HG03460 (cell line): ENCODE results near the gene NEU4.
"Not testable (repeated sequence)": the region's sequence is repeated elsewhere in the genome, so short reads cannot be mapped to it uniquely, and the experiment has no call there.

Experiments
- ATAC-seq: cut with Tn5 transposase; IDR thresholded peaks from one replicate; pipeline ENCODE4 v1.9.1; 2021; ENCODE audit not compliant: unreplicated experiment

The NEU4 gene, protein sequence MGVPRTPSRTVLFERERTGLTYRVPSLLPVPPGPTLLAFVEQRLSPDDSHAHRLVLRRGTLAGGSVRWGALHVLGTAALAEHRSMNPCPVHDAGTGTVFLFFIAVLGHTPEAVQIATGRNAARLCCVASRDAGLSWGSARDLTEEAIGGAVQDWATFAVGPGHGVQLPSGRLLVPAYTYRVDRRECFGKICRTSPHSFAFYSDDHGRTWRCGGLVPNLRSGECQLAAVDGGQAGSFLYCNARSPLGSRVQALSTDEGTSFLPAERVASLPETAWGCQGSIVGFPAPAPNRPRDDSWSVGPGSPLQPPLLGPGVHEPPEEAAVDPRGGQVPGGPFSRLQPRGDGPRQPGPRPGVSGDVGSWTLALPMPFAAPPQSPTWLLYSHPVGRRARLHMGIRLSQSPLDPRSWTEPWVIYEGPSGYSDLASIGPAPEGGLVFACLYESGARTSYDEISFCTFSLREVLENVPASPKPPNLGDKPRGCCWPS

GRCh38 chr2:241808721-241809382 is at the start of gene NEU4:
NEU4 (plus strand) TSS chr2:241809193; CDS start chr2:241814485, 5,292 bp downstream.
- no peak for ATAC-seq

DNA sequence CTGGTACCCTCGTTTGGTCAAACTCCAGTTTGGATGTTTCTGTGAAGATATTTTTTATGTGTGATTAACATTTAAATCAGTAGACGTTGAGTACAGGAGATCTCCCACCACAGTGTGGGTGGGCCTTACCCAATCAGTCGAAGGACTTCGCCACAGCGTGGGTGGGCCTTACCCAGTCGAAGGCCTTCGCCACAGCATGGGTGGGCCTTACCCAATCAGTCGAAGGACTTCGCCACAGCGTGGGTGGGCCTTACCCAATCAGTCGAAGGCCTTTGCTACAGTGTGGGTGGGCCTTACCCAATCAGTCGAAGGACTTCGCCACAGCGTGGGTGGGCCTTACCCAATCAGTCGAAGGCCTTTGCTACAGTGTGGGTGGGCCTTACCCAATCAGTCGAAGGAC is 49.1 kb upstream of the NEU4 start:
- ATAC-seq: not testable (repeated sequence)

DNA sequence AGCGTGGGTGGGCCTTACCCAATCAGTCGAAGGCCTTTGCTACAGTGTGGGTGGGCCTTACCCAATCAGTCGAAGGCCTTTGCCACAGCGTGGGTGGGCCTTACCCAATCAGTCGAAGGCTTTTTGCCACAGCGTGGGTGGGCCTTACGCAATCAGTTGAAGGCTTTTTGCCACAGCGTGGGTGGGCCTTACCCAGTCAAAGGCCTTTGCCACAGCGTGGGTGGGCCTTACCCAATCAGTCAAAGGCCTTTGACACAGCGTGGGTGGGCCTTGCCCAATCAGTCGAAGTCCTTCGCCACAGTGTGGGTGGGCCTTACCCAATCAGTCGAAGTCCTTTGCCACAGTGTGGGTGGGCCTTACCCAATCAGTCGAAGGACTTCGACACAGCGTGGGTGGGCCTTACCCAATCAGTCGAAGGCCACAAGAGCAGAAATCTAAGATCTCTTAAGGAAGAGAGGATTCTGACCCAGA is 48.7 kb upstream of the NEU4 start:
- no peak for ATAC-seq

- no peak for ATAC-seq
Measured at GRCh38 chr2:241762321-241762932, 46.6 kb upstream of the NEU4 start.

DNA sequence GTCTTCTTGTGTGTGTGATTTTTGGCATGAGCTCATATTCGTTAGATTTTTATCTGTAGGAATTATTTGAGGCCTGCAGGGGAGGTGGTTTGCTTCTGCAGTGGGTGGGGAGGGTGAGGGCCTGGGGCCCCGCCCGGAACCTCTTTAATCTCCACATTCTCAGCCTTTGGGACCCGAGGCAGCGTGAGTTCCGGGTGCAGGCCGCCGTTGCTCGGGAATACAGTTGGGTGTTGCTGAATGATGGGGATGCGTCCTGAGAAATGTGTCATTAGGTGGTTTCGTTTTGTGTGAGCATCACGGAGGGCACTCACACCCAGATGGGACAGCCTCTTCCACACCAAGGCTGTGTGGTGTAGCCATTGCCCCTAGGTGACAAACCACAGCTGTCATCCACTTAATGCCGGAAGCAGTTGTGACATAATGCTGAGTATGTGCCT is 46.0 kb upstream of the NEU4 start:
- no peak for ATAC-seq

GRCh38 chr2:241763551-241764274 is 45.3 kb upstream of the NEU4 start:
- no peak for ATAC-seq

DNA sequence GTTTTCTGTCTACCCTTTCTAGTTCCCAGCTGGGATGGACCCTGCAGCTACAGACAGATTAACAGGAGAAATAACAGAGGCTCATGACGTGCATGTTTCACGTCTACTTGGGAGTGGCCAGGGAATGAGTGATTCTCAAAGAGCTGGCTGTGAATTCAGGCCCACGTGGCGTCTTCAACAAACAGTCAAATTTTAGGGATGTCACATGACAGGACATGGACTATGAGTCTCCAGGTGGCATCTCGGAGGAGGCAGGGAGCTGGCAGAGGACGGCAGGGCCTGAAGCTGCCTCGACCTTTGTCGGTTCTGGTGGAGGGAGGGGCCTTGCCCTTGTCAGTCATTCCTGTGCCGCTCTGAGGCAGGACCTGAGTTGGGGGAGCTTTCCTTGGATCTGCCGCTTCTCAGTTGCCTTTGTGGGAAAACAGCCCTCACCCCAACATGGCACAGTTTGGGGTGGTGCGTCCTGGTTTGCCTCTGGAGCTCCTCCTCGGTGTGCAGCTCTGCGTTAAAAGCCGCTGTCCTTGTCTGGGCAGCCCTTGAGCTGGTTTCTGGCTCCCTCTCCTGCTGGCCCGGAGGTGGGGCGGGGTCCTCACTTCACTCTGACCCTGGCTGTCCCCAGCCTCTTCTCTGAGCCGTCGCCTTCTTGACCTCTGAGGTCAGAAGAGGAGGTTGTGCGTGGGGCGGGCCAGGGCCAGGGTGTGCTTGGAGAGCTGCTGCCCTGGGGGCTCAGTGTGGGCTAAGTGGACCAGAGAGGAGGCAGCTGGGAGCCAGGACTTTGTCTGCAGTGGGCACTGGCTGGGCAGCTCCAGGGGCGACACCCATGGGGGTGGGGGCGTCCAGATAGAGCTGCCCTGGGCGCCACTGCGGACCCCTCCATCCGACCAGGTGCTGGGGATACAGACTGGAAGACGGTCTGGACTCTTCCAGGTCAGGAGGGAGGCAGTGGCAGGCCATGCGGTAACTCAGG is 44.4 kb upstream of the NEU4 start:
- ATAC-seq: no peak

DNA sequence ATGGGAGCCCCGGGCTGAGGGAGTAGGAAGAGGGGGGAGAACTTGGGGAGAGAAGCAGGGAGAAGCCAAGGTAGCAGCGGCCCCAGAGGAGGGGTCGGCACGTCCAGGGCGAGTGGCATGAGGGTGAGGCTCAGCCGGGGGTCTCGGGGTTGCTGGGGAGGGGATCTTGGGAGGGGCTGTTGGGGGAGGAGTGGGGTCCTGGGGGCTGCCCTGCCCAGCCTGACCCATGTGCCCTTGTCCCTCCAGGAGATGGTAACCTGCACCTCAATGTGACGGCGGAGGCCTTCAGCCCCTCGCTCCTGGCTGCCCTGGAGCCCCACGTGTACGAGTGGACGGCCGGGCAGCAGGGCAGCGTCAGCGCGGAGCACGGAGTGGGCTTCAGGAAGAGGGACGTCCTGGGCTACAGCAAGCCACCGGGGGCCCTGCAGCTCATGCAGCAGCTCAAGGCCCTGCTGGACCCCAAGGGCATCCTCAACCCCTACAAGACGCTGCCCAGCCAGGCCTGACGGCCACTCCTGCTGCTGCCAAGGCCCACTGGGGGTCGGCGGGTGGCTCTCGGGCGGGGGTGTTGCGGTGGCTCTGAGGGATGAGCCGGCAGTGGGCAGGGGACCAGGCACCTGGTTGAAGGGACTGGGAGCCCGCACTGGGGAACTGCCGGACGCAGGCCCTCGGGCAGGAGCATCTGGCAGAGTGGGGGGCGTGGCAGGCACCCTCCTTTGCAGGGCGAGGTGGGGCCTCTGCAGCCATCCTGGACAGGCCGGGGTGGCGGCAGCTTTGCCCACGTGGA is 41.3 kb upstream of the NEU4 start:
- ATAC-seq: no peak

DNA sequence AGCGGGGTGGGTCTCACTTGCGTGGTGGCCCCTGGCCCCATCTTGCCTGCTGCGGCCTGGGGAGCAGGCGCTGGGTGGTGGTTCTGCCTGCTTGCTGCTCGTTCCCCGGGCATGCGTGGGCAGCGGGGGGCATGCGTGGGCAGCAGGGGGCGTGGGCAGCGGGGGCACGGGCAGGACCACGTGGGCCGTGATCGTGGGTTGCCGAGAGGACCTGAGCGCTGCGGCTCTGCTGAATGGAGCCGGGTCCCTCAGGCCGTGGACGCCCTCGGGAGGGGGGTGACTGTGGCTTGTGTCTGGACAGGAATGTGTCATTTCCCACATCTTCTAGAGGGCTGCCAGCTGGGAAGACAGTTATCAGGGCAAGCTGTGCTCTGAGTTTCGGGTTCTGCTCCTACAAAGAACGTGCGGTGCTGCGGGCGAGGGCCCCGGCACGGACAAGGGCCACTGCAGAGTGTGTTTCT is 40.7 kb upstream of the NEU4 start:
- ATAC-seq: no peak

- no peak for ATAC-seq
Measured at GRCh38 chr2:241768850-241769249, 40.1 kb upstream of the NEU4 start.

- no peak for ATAC-seq
Measured at GRCh38 chr2:241769819-241770184, 39.2 kb upstream of the NEU4 start.

GRCh38 chr2:241770185-241770935 is 38.6 kb upstream of the NEU4 start:
- ATAC-seq: no peak

DNA sequence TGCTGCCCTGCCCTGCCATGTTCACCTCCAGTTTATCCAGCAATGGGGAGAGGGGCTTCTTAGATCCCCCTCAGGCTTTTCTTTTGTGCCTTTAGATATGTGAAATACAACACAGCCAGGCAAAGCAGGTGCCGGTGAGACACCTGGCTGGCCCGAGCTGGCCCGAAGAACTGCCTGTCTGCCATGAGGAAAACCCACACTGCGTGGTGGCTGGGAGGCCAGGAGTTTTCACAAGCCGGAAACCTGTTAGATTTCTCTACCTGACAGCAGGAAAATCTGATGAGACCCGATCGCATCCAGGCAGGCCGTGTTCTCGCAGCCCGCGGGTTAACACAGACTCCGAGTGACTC is 38.1 kb upstream of the NEU4 start:
- no peak for ATAC-seq

DNA sequence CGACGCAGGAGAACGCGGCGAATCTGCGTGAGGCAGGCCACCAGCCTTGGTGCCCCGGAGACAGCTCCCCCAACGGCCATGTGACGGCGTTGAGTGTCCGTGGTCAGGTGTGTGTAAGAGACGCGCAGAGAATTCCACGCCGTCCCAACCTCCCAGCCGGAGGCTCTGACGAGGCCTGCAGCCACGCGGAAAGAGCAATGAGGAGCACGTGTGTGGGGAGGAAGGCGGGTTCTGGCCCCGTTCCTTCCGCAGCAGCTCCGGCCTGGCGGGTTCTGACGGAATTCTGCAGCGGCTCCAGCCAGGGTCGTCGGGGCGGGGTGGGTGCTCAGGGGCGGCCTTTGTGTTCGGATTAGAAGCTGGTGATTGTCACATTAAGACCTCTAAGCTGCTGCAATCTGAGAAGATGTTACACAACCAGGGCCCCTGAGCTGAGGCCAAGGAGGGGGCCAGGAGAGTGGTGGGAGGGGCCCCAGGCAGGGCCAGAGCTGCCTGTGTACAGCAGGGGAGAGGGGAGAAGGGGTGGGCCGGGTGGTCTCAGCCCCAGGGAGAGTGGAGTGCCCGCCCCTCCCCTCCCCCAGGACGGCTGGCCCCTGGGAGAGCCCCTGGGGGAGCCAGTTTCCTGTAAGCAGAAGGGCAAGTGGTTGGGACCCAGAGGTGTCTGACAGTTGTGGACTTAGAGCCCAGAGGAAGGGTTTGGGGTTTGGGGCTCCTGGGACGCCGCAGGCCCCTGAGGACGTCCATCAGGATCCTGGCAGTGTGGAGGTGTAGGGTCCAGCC is 37.5 kb upstream of the NEU4 start:
- ATAC-seq: no peak

- no peak for ATAC-seq
Measured at GRCh38 chr2:241772063-241772499, 36.9 kb upstream of the NEU4 start.

DNA sequence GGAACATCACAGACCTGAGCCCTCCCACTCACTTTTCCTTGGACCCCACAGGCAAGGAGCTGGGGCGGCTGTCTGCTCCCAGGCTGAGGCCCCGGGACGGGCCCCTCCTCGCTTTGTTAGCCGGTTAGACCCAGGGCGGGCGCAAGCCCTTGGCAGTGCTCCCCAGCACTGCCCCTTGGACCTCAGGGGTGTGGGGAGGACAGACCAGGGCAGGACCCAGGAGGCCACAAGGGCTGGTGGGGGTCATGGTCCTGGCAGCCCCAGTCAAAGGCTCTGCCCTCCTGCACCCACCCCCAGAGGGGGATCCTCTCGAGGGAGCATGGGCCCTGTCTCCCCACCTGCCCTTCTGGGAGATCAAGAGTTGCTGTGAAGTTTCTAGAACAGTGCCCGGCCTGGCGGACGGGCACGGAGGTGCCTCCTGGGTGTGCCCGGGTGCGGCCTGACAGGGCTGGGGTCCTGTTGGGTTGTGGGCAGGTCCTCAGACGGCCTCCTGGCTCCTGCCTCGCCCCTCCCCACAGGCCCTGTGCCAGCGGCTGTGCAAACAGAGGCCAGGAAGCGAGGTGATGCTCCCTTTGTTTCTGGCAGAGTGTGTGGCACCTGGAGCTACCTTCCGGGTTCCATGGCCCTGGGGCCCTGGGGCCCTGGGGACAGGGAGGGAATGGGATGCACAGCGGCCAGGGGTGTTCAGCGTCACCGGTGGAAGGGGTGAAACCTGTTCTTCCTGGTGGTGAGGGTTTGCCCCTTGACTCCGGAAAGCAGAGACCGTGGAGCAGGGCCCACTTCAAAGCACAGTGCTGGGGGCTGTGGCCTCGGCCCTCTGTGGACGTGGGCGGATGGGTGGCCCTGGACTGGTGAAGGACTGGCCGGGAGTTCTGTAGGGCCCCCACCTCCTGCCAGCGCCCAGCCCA is 35.2 kb upstream of the NEU4 start:
- ATAC-seq: no peak
